ENCODE data around the gene FAM234A. TPM values are rescaled to one million over a fixed set of nuclear protein-coding genes. Genes with fewer than 3 reads are reported as not detected.

FAM234A gene
- total RNA-seq, 1 experiment from 2014 or later = 72.4 TPM

DNA sequence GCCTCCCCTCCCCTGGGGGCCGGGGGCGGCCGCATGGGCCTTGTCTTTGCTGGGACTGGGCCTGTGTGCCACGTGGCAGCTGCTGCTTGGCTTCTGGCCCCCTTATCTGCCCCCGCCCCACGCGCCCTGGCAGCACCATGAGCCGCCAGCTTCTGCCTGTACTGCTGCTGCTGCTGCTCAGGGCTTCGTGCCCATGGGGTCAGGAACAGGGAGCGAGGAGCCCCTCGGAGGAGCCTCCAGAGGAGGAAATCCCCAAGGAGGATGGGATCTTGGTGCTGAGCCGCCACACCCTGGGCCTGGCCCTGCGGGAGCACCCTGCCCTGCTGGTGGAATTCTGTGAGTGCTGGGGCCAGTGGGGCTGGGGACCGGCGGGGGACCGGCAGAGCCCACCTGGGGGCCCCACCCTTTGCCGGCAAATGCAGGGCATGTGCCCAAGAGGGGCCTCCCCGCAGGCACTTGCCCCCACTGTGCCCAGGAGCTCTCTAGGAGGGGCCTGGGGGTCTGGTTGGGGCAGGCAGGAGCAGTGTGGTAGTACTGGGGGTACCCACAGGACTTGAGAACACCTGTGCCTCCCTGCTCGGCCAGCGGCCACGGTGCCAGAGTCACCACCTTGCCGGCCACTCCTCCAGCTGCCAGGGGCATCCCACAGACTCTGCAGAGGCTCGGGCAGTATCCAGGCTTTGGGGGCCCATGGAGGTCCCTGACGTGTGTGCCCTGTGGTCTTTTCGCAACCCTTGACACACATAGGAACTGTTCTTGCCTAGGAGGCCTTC lies 48.6 kb downstream of the FAM234A start, which contains the start of gene PDIA2:
TSS of gene PDIA2 (plus strand) at position 132 of the 773 bp plus-strand sequence. CDS start at position 138, 6 bp downstream.
- Histone ChIP-seq H3K9me3 (ENCODE audit: low read depth, low read length, poor library complexity, severe bottlenecking) (no peaks in the 10 kb centered on the region), H3K27me3 (replicated peaks; ENCODE audit: insufficient read depth, low read depth, low read length, poor library complexity) (peaks cover 15% of the 10 kb centered on the region), H3K36me3 (ENCODE audit: insufficient read depth, low read length, poor library complexity, severe bottlenecking) (peaks cover 5% of the 10 kb centered on the region), H3K4me3 (ENCODE audit: low read depth, low read length, poor library complexity, severe bottlenecking) (no peak within 1 kb of the TSS), H3K4me1 (ENCODE audit: insufficient read depth, low read length, poor library complexity, severe bottlenecking) (no peaks in the 10 kb centered on the region), H3K27ac (ENCODE audit: low read depth, low read length, poor library complexity, severe bottlenecking) (no peak within 1 kb of the TSS)
- no peak for TF ChIP-seq EZH2 (IDR thresholded peaks at IDR 0.05; ENCODE audit: borderline replicate concordance, low read depth, low read length, poor library complexity, severe bottlenecking)
- TF ChIP-seq CTCF (conservative IDR thresholded peaks at IDR 0.05; ENCODE audit: low read depth, low read length) = no peak
- intact Hi-C loops (cut with micrococcal nuclease; ENCODE audit: unreplicated experiment) = no loop called here
- ChIA-PET POLR2A (ENCODE audit: low non-redundant PET) (no interaction called here), CTCF (no interaction called here)
- no TSS peak for BruUV-seq (replicated peaks)
- DNase-seq (ENCODE audit: low spot score) = no peak

DNA sequence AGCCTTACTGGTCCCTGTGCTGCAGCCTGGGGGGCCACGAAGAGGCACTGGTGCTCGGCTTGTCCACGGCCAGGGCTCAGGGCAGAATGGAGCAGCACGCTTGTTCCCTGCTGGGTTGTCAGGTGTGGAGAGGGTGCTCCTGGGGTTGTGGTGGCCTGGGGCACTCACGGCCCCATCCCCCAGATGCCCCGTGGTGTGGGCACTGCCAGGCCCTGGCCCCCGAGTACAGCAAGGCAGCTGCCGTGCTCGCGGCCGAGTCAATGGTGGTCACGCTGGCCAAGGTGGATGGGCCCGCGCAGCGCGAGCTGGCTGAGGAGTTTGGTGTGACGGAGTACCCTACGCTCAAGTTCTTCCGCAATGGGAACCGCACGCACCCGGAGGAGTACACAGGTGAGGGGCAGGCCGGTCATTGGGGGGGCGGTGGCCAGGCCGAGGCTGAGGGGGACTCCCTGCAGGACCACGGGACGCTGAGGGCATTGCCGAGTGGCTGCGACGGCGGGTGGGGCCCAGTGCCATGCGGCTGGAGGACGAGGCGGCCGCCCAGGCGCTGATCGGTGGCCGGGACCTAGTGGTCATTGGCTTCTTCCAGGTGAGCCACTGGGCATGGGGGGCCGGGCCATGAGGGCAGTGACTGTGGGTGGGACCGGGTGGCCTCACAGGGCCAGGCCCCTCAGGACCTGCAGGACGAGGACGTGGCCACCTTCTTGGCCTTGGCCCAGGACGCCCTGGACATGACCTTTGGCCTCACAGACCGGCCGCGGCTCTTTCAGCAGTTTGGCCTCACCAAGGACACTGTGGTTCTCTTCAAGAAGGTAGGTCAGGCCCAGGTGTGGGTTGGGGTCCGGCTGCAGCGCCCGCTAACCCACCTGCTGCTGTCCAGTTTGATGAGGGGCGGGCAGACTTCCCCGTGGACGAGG lies 49.8 kb downstream of the FAM234A start:
- Histone ChIP-seq H3K4me1 (ENCODE audit: insufficient read depth, low read length, poor library complexity, severe bottlenecking) (no peaks in the 10 kb centered on the region), H3K36me3 (ENCODE audit: insufficient read depth, low read length, poor library complexity, severe bottlenecking) (peaks cover 9% of the 10 kb centered on the region), H3K9me3 (ENCODE audit: low read depth, low read length, poor library complexity, severe bottlenecking) (no peaks in the 10 kb centered on the region), H3K27me3 (replicated peaks; ENCODE audit: insufficient read depth, low read depth, low read length, poor library complexity) (peaks cover 15% of the 10 kb centered on the region), H3K27ac (ENCODE audit: low read depth, low read length, poor library complexity, severe bottlenecking) (no peak overlapping the region), H3K4me3 (ENCODE audit: low read depth, low read length, poor library complexity, severe bottlenecking) (no peak overlapping the region)
- POLR2A ChIA-PET (ENCODE audit: low non-redundant PET) = no interaction called here
- no TSS peak for BruUV-seq (replicated peaks)
- TF ChIP-seq EZH2 (IDR thresholded peaks at IDR 0.05; ENCODE audit: borderline replicate concordance, low read depth, low read length, poor library complexity, severe bottlenecking) (no peak), CTCF (conservative IDR thresholded peaks at IDR 0.05; ENCODE audit: low read depth, low read length) (no peak)
- no peak for DNase-seq (ENCODE audit: low spot score)
- intact Hi-C loops (cut with micrococcal nuclease; ENCODE audit: unreplicated experiment) = no loop called here
- CTCF ChIA-PET = no interaction called here

DNA sequence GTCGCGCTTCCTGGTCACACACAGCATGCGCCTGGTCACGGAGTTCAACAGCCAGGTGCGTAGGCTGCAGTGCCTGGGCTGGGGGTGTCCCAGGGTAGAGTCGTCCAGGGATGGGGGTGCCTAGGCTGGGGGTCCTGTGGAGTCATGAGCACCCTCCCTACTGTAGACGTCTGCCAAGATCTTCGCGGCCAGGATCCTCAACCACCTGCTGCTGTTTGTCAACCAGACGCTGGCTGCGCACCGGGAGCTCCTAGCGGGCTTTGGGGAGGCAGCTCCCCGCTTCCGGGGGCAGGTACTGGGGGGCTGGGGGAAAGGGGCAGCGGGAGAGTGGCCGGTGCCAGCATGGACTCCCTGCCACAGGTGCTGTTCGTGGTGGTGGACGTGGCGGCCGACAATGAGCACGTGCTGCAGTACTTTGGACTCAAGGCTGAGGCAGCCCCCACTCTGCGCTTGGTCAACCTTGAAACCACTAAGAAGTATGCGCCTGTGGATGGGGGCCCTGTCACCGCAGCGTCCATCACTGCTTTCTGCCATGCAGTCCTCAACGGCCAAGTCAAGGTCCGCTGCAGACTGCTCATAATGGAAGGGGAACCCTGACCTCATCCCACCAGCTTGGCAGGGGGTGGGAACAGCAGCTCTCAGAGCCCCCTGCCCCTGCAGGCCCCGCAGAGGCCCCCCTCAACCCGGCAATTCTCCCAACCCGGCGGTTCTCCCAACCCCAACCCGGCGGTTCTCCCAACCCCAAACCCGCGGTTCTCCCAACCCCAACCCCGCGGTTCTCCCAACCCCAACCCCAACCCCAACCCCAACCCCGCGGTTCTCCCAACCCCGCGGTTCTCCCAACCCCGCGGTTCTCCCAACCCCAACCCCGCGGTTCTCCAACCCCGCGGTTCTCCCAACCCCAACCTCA lies 50.8 kb downstream of the FAM234A start:
- no peak for TF ChIP-seq CTCF (conservative IDR thresholded peaks at IDR 0.05; ENCODE audit: low read depth, low read length)
- no peak for TF ChIP-seq EZH2 (IDR thresholded peaks at IDR 0.05; ENCODE audit: borderline replicate concordance, low read depth, low read length, poor library complexity, severe bottlenecking)
- ChIA-PET CTCF (no interaction called here), POLR2A (ENCODE audit: low non-redundant PET) (no interaction called here)
- DNase-seq (ENCODE audit: low spot score) = no peak
- H3K9me3 ChIP-seq (ENCODE audit: low read depth, low read length, poor library complexity, severe bottlenecking) = no peaks in the 10 kb centered on the region
- no peaks in the 10 kb centered on the region for H3K4me1 ChIP-seq (ENCODE audit: insufficient read depth, low read length, poor library complexity, severe bottlenecking)
- no peak overlapping the region for H3K27ac ChIP-seq (ENCODE audit: low read depth, low read length, poor library complexity, severe bottlenecking)
- no TSS peak for BruUV-seq (replicated peaks)
- intact Hi-C loops (cut with micrococcal nuclease; ENCODE audit: unreplicated experiment) = no loop called here
- H3K4me3 ChIP-seq (ENCODE audit: low read depth, low read length, poor library complexity, severe bottlenecking) = no peak overlapping the region
- peaks cover 10% of the 10 kb centered on the region for H3K27me3 ChIP-seq (replicated peaks; ENCODE audit: insufficient read depth, low read depth, low read length, poor library complexity)
- peaks cover 15% of the 10 kb centered on the region for H3K36me3 ChIP-seq (ENCODE audit: insufficient read depth, low read length, poor library complexity, severe bottlenecking)

All from A673 (cell line).